ENCODE measurements around the gene ZNG1F.
"Not testable (repeated sequence)": the region's sequence is repeated elsewhere in the genome, so short reads cannot be mapped to it uniquely, and the experiment has no call there.

The ZNG1F gene

DNA sequence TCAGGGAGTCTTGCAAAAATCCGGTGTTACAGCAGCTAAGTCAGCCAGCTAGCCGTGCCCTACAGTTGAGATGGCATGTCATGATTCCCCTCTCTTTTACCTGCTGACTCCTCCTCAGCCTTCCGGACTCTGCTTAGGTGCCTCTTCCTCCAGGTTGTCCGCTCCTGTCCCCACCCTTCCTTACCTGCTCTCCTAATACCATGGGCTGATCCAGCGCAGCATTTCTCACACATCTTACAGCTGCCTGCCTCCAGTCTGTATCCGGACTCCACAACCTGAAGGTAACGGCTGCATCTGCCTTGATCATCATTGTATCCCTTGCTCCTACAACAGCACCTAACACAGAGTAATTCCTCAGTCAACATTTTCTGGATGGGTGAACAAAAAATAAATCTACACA is 69.8 kb downstream of the ZNG1F start:
- H3K27me3 ChIP-seq (ENCODE audit: control insufficient read depth in 1 of 2, insufficient read depth in 2 of 2, low read length in 2 of 2); H3K4me1 ChIP-seq (ENCODE audit: insufficient read depth, low read length); H3K9ac ChIP-seq (ENCODE audit: low read length); H3K4me3 ChIP-seq (ENCODE audit: low read depth in 1 of 2, low read length in 2 of 2); H3K36me3 ChIP-seq (ENCODE audit: insufficient read depth, low read length); H3K9me3 ChIP-seq (ENCODE audit: low read length); H3K27ac ChIP-seq (ENCODE audit: low read depth, low read length): not testable (repeated sequence)

DNA sequence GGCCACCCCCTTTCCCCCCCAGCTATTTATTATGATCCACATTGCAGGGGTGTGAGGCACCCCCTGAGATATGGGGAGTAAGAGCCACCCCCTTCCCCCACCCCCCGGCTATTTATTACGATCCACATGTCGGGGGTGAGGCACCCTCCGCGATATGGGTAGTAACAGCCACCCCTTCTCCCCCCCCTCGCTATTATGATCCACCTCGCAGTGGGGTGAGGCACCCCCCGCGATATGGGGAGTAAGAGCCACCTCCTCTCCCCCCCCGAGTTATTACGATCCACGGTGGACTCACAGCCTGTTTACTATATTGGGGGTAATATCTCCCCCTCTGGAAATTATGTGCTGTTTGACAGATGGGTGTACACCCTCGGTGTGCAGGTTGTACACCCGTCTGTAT is 75.8 kb downstream of the ZNG1F start:
- H3K9me3 ChIP-seq (ENCODE audit: low read length); H3K27ac ChIP-seq (ENCODE audit: low read depth, low read length); H3K4me3 ChIP-seq (ENCODE audit: low read depth in 1 of 2, low read length in 2 of 2); H3K9ac ChIP-seq (ENCODE audit: low read length); H3K4me1 ChIP-seq (ENCODE audit: insufficient read depth, low read length); H3K36me3 ChIP-seq (ENCODE audit: insufficient read depth, low read length); H3K27me3 ChIP-seq (ENCODE audit: control insufficient read depth in 1 of 2, insufficient read depth in 2 of 2, low read length in 2 of 2): not testable (repeated sequence)

DNA sequence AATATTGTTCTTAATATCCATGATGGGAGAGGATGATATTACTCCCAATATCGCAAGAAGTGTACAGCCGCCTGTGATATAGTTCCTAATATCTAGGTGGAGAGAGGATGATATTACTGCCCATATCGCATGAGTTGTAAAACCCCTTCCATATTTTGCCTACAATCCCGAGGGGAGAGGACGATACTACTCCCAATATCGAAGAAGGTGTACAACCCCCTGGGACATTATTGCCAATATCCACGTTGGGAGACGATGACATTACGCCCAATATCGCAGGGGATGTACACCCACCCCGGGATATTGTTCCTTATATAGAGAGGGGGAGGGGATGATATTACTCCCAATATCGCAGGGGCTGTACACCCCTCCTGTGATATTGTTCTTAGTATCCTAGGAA is 77.7 kb downstream of the ZNG1F start:
- not testable (repeated sequence) for H3K4me3 ChIP-seq (ENCODE audit: low read depth in 1 of 2, low read length in 2 of 2); H3K9ac ChIP-seq (ENCODE audit: low read length); H3K9me3 ChIP-seq (ENCODE audit: low read length); H3K27ac ChIP-seq (ENCODE audit: low read depth, low read length); H3K36me3 ChIP-seq (ENCODE audit: insufficient read depth, low read length); H3K4me1 ChIP-seq (ENCODE audit: insufficient read depth, low read length)
- H3K27me3 ChIP-seq (ENCODE audit: control insufficient read depth in 1 of 2, insufficient read depth in 2 of 2, low read length in 2 of 2), result peaks cover 0 to 14% of the 10 kb centered on the region in 2 donors

DNA sequence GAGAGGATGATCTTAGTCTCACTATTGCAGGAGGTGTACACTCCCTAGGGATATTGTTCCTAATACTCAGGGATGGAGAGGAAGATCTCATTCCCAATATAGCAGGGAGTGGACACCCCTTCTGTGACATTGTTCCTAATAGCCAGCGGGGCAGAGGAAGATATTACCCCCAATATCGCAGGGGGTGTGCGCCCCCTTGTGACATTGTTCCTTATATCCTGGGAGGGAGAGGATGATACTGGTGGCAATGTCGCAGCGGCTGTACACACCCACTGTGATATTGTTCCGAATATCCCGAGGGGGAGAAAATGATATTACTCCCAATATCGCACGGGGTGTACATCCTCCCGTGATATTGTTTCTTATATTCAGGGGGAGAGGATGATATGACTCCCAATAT is 78.2 kb downstream of the ZNG1F start:
- H3K27ac ChIP-seq (ENCODE audit: low read depth, low read length); H3K36me3 ChIP-seq (ENCODE audit: insufficient read depth, low read length); H3K9ac ChIP-seq (ENCODE audit: low read length); H3K4me3 ChIP-seq (ENCODE audit: low read depth in 1 of 2, low read length in 2 of 2); H3K4me1 ChIP-seq (ENCODE audit: insufficient read depth, low read length); H3K9me3 ChIP-seq (ENCODE audit: low read length): not testable (repeated sequence)
- peaks cover 0 to 14% of the 10 kb centered on the region in 2 donors for H3K27me3 ChIP-seq (ENCODE audit: control insufficient read depth in 1 of 2, insufficient read depth in 2 of 2, low read length in 2 of 2)

DNA sequence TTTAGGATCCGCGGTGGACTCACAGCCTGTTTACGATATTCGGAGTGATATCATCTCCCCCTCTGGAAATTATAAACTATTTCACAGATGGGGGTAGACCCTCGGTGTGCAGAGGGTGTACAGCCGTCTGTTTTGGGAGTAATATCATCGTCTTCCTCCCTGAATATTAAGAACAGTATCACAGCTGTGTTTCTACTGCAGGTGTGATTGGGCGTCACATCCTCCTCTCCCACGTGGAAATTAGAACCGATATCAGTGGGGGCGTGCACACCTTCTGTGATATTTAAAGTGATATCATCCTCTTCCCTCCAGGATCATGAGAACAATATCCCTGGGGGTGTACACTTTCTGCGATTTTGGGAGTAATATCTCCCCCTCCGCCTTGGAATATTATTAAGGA is 79.9 kb downstream of the ZNG1F start:
- not testable (repeated sequence) for H3K27ac ChIP-seq (ENCODE audit: low read depth, low read length); H3K9me3 ChIP-seq (ENCODE audit: low read length); H3K9ac ChIP-seq (ENCODE audit: low read length); H3K4me1 ChIP-seq (ENCODE audit: insufficient read depth, low read length); H3K4me3 ChIP-seq (ENCODE audit: low read depth in 1 of 2, low read length in 2 of 2); H3K36me3 ChIP-seq (ENCODE audit: insufficient read depth, low read length)
- H3K27me3 ChIP-seq (ENCODE audit: control insufficient read depth in 1 of 2, insufficient read depth in 2 of 2, low read length in 2 of 2), result peaks cover 0 to 14% of the 10 kb centered on the region in 2 donors

DNA sequence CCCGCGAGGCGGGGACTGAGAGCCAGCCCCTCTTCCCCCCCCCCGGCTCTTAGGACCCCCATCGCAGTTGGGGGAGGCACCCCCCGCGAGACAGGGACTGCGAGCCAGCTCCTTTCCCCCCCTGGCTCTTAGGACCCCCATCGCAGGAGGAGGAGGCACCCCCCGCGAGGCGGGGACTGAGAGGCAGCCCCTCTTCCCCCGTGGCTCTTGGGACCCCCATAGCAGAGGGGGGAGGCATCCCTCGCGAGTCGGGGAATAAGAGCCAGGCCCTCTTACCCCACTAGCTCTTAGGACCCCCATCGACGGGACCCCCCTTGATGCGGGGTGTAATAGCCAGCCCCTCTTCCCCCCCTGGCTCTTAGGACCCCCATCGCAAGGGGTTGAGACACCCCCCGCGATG is 80.3 kb downstream of the ZNG1F start:
- H3K9ac ChIP-seq (ENCODE audit: low read length); H3K9me3 ChIP-seq (ENCODE audit: low read length); H3K36me3 ChIP-seq (ENCODE audit: insufficient read depth, low read length); H3K4me3 ChIP-seq (ENCODE audit: low read depth in 1 of 2, low read length in 2 of 2); H3K4me1 ChIP-seq (ENCODE audit: insufficient read depth, low read length); H3K27ac ChIP-seq (ENCODE audit: low read depth, low read length): not testable (repeated sequence)
- H3K27me3 ChIP-seq (ENCODE audit: control insufficient read depth in 1 of 2, insufficient read depth in 2 of 2, low read length in 2 of 2), result peaks cover 0 to 14% of the 10 kb centered on the region in 2 donors

DNA sequence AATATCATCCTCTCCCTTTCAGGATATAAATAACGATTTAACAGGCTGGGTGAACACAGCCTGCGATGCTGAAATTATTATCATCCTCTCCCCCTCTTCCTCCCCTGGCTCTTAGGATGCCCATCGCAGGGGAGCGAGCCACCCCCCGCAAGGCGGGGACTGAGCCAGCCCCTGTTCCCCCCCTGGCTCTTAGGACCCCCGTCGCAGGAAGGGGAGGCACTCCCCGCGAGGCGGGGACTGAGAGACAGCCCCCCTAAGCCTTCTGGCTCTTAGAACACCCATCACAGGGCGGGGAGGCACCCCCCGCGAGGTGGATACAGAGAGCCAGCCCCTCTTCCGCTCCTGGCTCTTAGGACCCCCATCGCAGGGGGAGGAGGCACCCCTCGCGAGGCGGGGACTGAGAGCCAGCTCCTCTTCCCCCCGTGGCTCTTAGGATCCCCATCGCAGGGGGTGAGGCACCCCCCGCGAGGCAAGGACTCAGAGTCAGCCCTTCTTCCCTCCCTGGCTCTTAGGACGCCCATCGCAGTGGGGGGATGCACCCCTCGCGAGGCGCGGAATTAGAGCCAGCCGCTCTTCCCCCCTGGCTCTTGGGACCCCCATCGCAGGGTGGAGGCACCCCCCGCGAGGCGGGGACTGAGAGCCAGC is 82.5 kb downstream of the ZNG1F start:
- H3K4me1 ChIP-seq (ENCODE audit: insufficient read depth, low read length); H3K27ac ChIP-seq (ENCODE audit: low read depth, low read length); H3K9ac ChIP-seq (ENCODE audit: low read length); H3K36me3 ChIP-seq (ENCODE audit: insufficient read depth, low read length); H3K4me3 ChIP-seq (ENCODE audit: low read depth in 1 of 2, low read length in 2 of 2); H3K9me3 ChIP-seq (ENCODE audit: low read length): not testable (repeated sequence)
- H3K27me3 ChIP-seq (ENCODE audit: control insufficient read depth in 1 of 2, insufficient read depth in 2 of 2, low read length in 2 of 2), result peaks cover 0 to 14% of the 10 kb centered on the region in 2 donors

DNA sequence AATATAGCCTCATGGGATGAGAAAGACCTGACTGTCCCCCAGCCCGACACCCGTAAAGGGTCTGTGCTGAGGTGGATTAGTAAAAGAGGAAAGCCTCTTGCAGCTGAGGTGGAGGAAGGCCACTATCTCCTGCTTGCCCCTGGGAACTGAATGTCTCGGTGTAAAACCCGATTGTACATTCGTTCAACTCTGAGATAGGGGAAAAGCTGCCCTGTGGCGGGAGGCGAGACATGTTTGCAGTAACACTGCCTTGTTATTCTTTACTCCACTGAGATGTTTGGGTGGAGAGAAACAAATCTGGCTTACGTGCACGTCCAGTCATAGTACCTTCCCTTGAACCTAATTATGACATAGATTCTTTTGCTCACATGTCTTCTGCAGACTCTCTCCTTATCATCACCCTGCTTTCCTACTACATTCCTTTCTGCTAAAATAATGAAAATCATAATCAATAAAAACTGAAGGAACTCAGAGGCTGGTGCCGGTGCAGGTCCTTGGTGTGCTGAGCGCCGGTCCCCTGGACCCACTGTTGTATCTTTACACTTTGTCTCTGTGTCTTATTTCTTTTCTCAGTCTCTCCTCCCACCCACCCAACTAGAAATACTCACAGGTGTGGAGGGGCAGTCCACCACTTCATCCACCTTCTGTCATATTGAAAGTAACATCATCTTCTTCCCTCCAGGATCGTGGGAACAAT is 83.4 kb downstream of the ZNG1F start:
- H3K27me3 ChIP-seq (ENCODE audit: control insufficient read depth in 1 of 2, insufficient read depth in 2 of 2, low read length in 2 of 2), result peaks cover 0 to 14% of the 10 kb centered on the region in 2 donors
- H3K36me3 ChIP-seq (ENCODE audit: insufficient read depth, low read length); H3K27ac ChIP-seq (ENCODE audit: low read depth, low read length); H3K9me3 ChIP-seq (ENCODE audit: low read length); H3K9ac ChIP-seq (ENCODE audit: low read length); H3K4me1 ChIP-seq (ENCODE audit: insufficient read depth, low read length); H3K4me3 ChIP-seq (ENCODE audit: low read depth in 1 of 2, low read length in 2 of 2): not testable (repeated sequence)

DNA sequence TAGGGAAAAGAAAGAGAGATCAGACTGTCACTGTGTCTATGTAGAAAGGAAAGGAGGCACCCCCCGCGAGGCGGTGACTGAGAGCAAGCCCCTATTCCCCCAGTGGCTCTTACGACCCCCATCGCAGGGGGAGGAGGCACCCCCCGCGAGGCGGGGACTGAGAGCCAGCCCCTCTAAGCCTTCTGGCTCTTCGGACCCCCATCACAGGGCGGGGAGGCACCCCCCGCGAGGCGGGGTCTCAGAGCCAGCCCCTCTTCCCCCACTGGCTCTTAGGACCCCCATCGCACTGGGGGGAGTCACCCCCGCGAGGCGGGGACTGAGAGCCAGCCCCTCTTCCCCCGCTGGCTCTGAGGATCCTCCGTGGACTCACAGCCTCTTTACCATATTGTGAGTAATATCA is 84.6 kb downstream of the ZNG1F start:
- not testable (repeated sequence) for H3K4me3 ChIP-seq (ENCODE audit: low read depth in 1 of 2, low read length in 2 of 2); H3K9me3 ChIP-seq (ENCODE audit: low read length); H3K4me1 ChIP-seq (ENCODE audit: insufficient read depth, low read length); H3K9ac ChIP-seq (ENCODE audit: low read length); H3K36me3 ChIP-seq (ENCODE audit: insufficient read depth, low read length); H3K27ac ChIP-seq (ENCODE audit: low read depth, low read length)
- H3K27me3 ChIP-seq (ENCODE audit: control insufficient read depth in 1 of 2, insufficient read depth in 2 of 2, low read length in 2 of 2), result peaks cover 0 to 14% of the 10 kb centered on the region in 2 donors

DNA sequence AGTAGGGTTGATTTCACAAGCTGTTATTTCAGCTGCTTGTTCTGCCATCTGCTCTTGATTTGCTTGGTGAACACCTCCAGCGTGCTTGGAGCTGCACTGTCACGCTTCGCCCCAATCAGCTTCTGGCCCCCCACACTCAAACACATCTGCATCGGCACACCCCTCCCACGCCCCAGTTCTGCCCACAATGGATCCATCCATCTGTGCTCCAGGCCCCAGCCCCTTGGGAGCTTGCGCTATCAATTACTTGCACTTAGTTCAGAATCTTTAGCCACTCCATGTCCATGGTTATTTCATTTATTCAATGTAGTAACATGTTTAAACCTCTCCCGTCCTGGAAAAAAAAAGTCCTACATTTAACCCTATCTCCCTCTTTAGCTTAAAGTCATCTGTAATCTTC is 88.6 kb downstream of the ZNG1F start:
- H3K27me3 ChIP-seq (ENCODE audit: control insufficient read depth in 1 of 2, insufficient read depth in 2 of 2, low read length in 2 of 2); H3K36me3 ChIP-seq (ENCODE audit: insufficient read depth, low read length); H3K4me3 ChIP-seq (ENCODE audit: low read depth in 1 of 2, low read length in 2 of 2); H3K4me1 ChIP-seq (ENCODE audit: insufficient read depth, low read length); H3K9me3 ChIP-seq (ENCODE audit: low read length); H3K27ac ChIP-seq (ENCODE audit: low read depth, low read length); H3K9ac ChIP-seq (ENCODE audit: low read length): not testable (repeated sequence)

DNA sequence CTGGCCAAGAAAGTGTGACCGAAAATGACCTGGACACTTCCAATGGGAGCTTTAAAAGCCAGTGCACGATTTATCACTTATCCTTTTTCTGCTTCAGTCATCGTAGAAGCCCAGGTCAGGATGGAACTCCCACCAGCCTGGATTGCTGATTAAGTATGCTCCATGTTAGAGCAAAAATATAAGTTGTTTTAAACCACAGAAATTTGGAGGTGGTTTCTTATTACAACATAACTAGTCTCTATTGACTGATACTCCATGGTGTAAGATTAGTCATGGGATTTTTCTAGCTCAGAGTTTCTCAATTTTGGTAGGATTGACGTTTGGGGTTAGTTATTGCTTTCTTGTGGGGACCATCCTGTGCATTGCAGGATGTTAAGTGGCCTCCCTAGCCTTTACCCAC is 90.4 kb downstream of the ZNG1F start:
- not testable (repeated sequence) for H3K4me1 ChIP-seq (ENCODE audit: insufficient read depth, low read length); H3K27me3 ChIP-seq (ENCODE audit: control insufficient read depth in 1 of 2, insufficient read depth in 2 of 2, low read length in 2 of 2); H3K36me3 ChIP-seq (ENCODE audit: insufficient read depth, low read length); H3K4me3 ChIP-seq (ENCODE audit: low read depth in 1 of 2, low read length in 2 of 2); H3K9me3 ChIP-seq (ENCODE audit: low read length); H3K9ac ChIP-seq (ENCODE audit: low read length); H3K27ac ChIP-seq (ENCODE audit: low read depth, low read length)

DNA sequence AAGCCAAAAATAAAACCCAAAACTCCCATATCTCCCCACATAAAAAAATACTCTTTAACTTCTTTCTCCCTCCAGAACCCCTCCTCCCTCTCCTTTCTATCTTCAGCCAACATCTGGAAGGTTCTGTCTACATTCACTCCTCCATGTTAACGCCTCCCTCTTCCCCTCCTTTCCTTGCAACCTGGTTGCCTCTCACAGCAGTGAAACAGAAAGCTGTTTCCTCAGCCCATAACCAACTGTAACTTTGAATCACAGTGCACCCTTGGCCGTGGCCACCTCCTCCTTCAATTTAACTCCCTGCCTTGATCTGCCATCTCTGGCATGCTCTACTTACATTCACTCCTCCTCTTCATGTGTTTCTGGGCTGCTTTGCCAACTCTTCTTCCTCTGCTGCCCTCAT is 94.1 kb downstream of the ZNG1F start:
- not testable (repeated sequence) for H3K36me3 ChIP-seq (ENCODE audit: insufficient read depth, low read length); H3K9ac ChIP-seq (ENCODE audit: low read length); H3K27ac ChIP-seq (ENCODE audit: low read depth, low read length); H3K4me3 ChIP-seq (ENCODE audit: low read depth in 1 of 2, low read length in 2 of 2); H3K4me1 ChIP-seq (ENCODE audit: insufficient read depth, low read length); H3K27me3 ChIP-seq (ENCODE audit: control insufficient read depth in 1 of 2, insufficient read depth in 2 of 2, low read length in 2 of 2); H3K9me3 ChIP-seq (ENCODE audit: low read length)

Data from muscle layer of colon (tissue), 2 donors.